Mammary epithelial cell (primary cell): Measurements from ENCODE around the gene KIAA1755.

ENCODE experiments used
- CTCF ChIP-seq, 2 donors: IDR thresholded peaks in 1 of 2; conservative IDR thresholded peaks in 1 of 2; 2 replicates each; pipeline ENCODE4 v1.5.1; 2011 to 2012; ENCODE audit warnings: inconsistent platforms in 2 of 2, low read length in 2 of 2, mild to moderate bottlenecking in 2 of 2, control low read depth in 1 of 2, low read depth in 1 of 2; ENCODE audit not compliant: insufficient read depth in 1 of 2; ENCODE audit errors: extremely low read depth in 1 of 2
- EZH2 ChIP-seq: IDR thresholded peaks from 2 replicates; pipeline ENCODE4 v1.6.1; 2012; ENCODE audit warnings: low read length, inconsistent platforms, borderline replicate concordance

GRCh38 chr20:38175304-38176180 is 85.0 kb downstream of the KIAA1755 start:
- TF ChIP-seq CTCF (conservative IDR thresholded peaks at IDR 0.05 in 1 of 2, IDR thresholded peaks at IDR 0.05 in 1 of 2; ENCODE audit: extremely low read depth in 1 of 2, insufficient read depth in 1 of 2, low read depth in 1 of 2, low read length in 2 of 2), result no peak
- no peak for TF ChIP-seq EZH2
